ENCODE data around the gene SGSM1. TPM values are rescaled to one million over a fixed set of nuclear protein-coding genes. Genes with fewer than 3 reads are reported as not detected.

SGSM1 gene
- total and polyA plus RNA-seq, 10 of the 15 experiments (the other 5 are each of a cell fraction or from before 2014, with no cell fraction given), result not detected

DNA sequence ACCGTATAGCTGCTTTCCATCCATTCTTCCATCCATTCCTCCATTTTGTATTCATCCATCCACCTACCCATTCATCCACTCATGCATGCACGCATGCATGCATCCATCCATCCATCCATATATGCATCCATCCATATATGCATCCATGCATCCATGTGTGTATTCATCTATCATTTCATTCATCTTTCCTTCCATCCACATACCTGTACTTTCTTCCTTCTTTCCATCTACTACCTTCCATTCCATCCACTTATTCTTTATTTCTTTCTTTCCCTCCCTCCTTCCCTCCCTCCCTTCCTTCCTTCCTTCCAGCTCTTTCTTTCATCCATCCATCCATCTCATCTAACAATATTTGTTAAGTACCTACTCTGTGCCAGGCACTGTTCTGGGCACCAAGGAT is 166.4 kb downstream of the SGSM1 start:
- WGBS (ENCODE audit: insufficient coverage, insufficient replicate concordance, low lambda C conversion rate, missing lambda C conversion rate), result 34% methylated on average over 2 of the region's 2 CpGs
- H3K4me1 ChIP-seq (ENCODE audit: control insufficient read depth, insufficient read depth, low read length), result no peaks in the 10 kb centered on the region
- no peaks in the 10 kb centered on the region for H3K79me2 ChIP-seq (ENCODE audit: control insufficient read depth, insufficient read depth, low read length)
- no peaks in the 10 kb centered on the region for H4K20me1 ChIP-seq (ENCODE audit: control insufficient read depth, insufficient read depth)
- no peaks in the 10 kb centered on the region for H3K9me3 ChIP-seq (replicated peaks; ENCODE audit: control insufficient read depth, insufficient read depth, low read length)
- no peaks in the 10 kb centered on the region for H3K36me3 ChIP-seq (ENCODE audit: control insufficient read depth in 2 of 2, insufficient read depth in 2 of 2, low read length in 1 of 2)
- ATAC-seq, result no peak
- TF ChIP-seq, protein P1, sequence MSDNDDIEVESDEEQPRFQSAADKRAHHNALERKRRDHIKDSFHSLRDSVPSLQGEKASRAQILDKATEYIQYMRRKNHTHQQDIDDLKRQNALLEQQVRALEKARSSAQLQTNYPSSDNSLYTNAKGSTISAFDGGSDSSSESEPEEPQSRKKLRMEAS (IDR thresholded peaks at IDR 0.05; ENCODE audit: low read depth, low read length), result no peak
- no peak for TF ChIP-seq SPI1 (IDR thresholded peaks at IDR 0.05; ENCODE audit: borderline replicate concordance, insufficient read depth, low read depth, low read length)
- no peak for TF ChIP-seq ESRRA (IDR thresholded peaks at IDR 0.05; ENCODE audit: low read length)
- no peak for TF ChIP-seq WRNIP1 (IDR thresholded peaks at IDR 0.05; ENCODE audit: borderline replicate concordance, low read depth, low read length)
- TF ChIP-seq TCF7 (IDR thresholded peaks at IDR 0.05; ENCODE audit: borderline replicate concordance), result no peak
- TF ChIP-seq, protein P2, sequence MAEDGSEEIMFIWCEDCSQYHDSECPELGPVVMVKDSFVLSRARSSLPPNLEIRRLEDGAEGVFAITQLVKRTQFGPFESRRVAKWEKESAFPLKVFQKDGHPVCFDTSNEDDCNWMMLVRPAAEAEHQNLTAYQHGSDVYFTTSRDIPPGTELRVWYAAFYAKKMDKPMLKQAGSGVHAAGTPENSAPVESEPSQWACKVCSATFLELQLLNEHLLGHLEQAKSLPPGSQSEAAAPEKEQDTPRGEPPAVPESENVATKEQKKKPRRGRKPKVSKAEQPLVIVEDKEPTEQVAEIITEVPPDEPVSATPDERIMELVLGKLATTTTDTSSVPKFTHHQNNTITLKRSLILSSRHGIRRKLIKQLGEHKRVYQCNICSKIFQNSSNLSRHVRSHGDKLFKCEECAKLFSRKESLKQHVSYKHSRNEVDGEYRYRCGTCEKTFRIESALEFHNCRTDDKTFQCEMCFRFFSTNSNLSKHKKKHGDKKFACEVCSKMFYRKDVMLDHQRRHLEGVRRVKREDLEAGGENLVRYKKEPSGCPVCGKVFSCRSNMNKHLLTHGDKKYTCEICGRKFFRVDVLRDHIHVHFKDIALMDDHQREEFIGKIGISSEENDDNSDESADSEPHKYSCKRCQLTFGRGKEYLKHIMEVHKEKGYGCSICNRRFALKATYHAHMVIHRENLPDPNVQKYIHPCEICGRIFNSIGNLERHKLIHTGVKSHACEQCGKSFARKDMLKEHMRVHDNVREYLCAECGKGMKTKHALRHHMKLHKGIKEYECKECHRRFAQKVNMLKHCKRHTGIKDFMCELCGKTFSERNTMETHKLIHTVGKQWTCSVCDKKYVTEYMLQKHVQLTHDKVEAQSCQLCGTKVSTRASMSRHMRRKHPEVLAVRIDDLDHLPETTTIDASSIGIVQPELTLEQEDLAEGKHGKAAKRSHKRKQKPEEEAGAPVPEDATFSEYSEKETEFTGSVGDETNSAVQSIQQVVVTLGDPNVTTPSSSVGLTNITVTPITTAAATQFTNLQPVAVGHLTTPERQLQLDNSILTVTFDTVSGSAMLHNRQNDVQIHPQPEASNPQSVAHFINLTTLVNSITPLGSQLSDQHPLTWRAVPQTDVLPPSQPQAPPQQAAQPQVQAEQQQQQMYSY (CRISPR knock-in tag; IDR thresholded peaks at IDR 0.05), result no peak
- TF ChIP-seq RELA (IDR thresholded peaks at IDR 0.05; ENCODE audit: borderline replicate concordance, partially characterized antibody), result no peak
- no peak for TF ChIP-seq RAD51 (IDR thresholded peaks at IDR 0.05)
- TF ChIP-seq, protein P3, sequence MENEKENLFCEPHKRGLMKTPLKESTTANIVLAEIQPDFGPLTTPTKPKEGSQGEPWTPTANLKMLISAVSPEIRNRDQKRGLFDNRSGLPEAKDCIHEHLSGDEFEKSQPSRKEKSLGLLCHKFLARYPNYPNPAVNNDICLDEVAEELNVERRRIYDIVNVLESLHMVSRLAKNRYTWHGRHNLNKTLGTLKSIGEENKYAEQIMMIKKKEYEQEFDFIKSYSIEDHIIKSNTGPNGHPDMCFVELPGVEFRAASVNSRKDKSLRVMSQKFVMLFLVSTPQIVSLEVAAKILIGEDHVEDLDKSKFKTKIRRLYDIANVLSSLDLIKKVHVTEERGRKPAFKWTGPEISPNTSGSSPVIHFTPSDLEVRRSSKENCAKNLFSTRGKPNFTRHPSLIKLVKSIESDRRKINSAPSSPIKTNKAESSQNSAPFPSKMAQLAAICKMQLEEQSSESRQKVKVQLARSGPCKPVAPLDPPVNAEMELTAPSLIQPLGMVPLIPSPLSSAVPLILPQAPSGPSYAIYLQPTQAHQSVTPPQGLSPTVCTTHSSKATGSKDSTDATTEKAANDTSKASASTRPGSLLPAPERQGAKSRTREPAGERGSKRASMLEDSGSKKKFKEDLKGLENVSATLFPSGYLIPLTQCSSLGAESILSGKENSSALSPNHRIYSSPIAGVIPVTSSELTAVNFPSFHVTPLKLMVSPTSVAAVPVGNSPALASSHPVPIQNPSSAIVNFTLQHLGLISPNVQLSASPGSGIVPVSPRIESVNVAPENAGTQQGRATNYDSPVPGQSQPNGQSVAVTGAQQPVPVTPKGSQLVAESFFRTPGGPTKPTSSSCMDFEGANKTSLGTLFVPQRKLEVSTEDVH (IDR thresholded peaks at IDR 0.05; ENCODE audit: low read depth, partially characterized antibody), result no peak
- TF ChIP-seq SMC3 (IDR thresholded peaks at IDR 0.05; ENCODE audit: borderline replicate concordance, low read length), result no peak
- no peak for DNase-seq (ENCODE audit: low read depth, low spot score)
- H2AFZ ChIP-seq (ENCODE audit: control insufficient read depth, low read depth, low read length), result no peak overlapping the region
- intact Hi-C loops (cut with micrococcal nuclease; ENCODE audit: unreplicated experiment), result no loop called here
- no peaks in the 10 kb centered on the region; a peak in 1 of 4 replicates for H3K27me3 ChIP-seq (replicated peaks in 1 of 2; ENCODE audit: control insufficient read depth in 2 of 2, insufficient read depth in 2 of 2, low read length in 1 of 2)
- FAIRE-seq, result no peak
- no peak overlapping the region for H3K4me3 ChIP-seq
- no TSS peak for BruUV-seq (replicated peaks)
- RAD21 ChIA-PET (ENCODE audit: unreplicated experiment), result no interaction called here
- CTCF ChIA-PET, result no interaction called here
- no peak overlapping the region for H3K27ac ChIP-seq (ENCODE audit: control insufficient read depth, insufficient read depth)
- H3K4me2 ChIP-seq (ENCODE audit: control insufficient read depth, insufficient read depth), result no peak overlapping the region
- H3K9ac ChIP-seq (ENCODE audit: control insufficient read depth, insufficient read depth, low read length), result no peak overlapping the region
- in situ Hi-C loops (cut with MboI), result no loop called here
- SMC1A ChIA-PET (ENCODE audit: uncharacterized antibody, unreplicated experiment), result no interaction called here
- POLR2A ChIA-PET, result no interaction called here

Data from GM12878 (cell line).